NCI-H1436 treated with DMSO at 0.1 percent for 48 hours (cell line): Measurements from ENCODE around the gene AMZ2.
A peak's percentile ranks its signal among the peaks of the same experiment; 100 is the strongest.
"Not testable (repeated sequence)": the region's sequence is repeated elsewhere in the genome, so short reads cannot be mapped to it uniquely, and the experiment has no call there.

Source experiments
- DNase-seq: peaks from one replicate; lab custom pipeline; 2025; lab: John Stamatoyannopoulos, UW

The AMZ2 gene, protein sequence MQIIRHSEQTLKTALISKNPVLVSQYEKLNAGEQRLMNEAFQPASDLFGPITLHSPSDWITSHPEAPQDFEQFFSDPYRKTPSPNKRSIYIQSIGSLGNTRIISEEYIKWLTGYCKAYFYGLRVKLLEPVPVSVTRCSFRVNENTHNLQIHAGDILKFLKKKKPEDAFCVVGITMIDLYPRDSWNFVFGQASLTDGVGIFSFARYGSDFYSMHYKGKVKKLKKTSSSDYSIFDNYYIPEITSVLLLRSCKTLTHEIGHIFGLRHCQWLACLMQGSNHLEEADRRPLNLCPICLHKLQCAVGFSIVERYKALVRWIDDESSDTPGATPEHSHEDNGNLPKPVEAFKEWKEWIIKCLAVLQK

GRCh38 chr17:68247445-68248198 lies at the start of gene AMZ2:
AMZ2 (plus strand) TSS chr17:68248043; CDS start chr17:68250188, 2,145 bp downstream.
- DNase-seq = peak; percentile 38

- DNase-seq = no peak
These were observed 48.7 kb upstream of the AMZ2 start for GRCh38 chr17:68198931-68199836.

- no peak for DNase-seq
These were observed 47.8 kb upstream of the AMZ2 start for GRCh38 chr17:68199837-68200688.

- DNase-seq = no peak
These were observed 47.0 kb upstream of the AMZ2 start for GRCh38 chr17:68200689-68201417.

- DNase-seq = not testable (repeated sequence)
These were observed 46.4 kb upstream of the AMZ2 start for GRCh38 chr17:68201418-68201771.

- not testable (repeated sequence) for DNase-seq
These were observed 45.5 kb upstream of the AMZ2 start for GRCh38 chr17:68202321-68202720.

DNA sequence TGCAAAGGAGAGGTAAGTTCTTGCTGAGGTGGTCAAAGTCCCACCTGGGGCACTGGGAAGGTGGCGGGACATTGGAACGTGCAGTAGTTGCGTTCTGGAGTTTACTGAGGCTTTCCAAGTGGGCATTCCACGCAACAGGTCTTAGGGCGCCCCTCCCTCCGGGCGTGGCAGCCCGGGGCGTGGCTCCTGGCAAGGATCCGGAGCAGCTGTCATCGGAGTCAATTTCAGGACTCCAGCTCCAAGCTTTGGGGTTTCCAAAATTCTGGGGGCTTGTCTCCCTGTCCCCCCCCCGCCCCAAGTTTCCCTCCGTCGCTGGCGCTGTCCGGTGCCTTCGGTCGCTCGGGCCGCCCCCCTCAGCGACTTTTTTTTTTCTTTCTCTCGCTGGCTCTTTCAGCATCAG lies 43.1 kb upstream of the AMZ2 start:
- DNase-seq = no peak

- DNase-seq = peak; percentile 54
These were observed 42.5 kb upstream of the AMZ2 start for GRCh38 chr17:68205251-68205807.

DNA sequence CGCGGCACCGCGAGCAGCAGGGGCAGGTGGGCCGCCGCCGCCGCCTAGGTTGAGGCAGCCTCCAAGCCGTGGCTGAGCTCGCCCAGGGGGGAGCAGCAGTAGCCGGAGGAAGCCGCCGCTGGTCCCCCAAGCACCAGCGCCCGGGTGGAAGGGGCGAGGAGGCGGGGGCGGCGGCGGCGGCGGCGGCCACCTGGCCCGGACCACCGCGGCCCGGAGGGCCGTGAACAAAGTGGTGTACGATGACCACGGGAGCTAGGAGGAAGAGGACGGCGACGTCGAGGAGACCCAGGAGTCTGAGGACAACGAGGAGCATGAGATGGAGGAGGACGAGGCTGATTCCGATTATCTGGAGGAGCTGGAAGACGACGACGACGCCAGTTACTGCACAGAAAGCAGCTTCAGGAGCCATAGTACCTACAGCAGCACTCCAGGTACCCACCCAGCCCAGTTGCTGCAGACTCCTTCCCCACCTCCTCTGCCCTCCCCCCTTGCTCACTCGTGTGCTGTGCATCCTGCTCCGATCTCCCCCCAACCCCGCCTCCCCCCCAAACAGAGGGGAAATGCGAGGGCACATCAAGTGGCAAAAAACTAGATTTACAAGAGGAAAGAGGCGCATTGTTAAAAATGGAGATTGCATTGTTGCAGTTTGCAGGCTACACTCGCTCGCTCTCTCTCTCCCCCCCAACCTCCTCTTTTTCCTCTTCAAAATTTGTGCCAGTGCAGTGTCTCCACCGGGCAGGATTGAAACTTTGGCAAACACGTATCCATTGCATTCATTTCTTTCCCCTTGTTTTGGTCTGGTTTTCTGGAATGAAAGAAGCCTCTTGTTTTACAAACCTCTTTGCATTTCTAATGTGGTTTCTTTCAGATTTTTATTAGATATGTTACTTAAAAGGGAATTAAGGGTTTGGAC lies 41.8 kb upstream of the AMZ2 start:
- DNase-seq = no peak

DNA sequence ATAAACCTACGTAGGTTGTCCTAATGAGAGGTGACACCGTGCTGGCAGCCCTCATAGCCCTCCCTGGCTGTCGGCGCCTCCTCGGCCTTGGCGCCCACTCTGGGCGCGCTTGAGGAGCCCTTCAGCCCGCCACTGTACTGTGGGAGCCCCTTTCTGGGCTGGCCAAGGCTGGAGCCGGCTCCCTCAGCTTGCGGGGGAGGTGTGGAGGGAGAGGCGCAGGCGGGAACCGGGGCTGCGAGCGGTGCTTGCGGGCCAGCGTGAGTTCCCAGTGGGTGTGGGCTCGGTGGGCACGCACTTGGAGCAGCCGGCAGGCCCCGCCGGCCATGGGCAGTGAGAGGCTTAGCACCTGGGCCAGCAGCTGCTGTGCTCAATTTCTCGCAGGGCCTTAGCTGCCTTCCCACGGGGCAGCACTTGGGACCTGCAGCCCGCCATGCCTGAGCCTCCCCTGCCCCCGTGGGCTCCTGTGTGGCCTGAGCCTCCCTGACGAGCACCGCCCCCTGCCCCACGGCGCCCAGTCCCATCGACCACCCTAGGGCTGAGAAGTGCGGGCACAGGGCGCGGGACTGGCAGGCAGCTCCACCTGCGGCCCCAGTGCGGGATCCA lies 40.1 kb upstream of the AMZ2 start:
- DNase-seq = no peak

DNA sequence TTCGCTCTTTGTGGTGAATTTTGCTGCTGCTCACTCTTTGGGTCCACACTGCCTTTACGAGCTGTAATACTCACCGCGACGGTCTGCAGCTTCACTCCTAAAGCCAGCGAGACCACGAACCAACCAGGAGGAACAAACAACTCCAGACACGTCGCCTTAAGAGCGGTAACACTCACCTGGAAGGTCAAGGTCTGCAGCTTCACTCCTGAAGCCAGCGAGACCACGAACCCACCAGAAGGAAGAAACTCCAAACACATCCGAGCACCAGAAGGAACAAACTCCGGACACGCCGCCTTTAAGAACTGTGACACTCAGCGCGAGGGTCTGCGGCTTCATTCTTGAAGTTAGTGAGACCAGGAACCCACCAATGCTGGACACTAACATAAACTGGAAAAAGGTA lies 39.2 kb upstream of the AMZ2 start:
- DNase-seq = not testable (repeated sequence)

GRCh38 chr17:68209191-68209900 lies 38.5 kb upstream of the AMZ2 start:
- DNase-seq = not testable (repeated sequence)

DNA sequence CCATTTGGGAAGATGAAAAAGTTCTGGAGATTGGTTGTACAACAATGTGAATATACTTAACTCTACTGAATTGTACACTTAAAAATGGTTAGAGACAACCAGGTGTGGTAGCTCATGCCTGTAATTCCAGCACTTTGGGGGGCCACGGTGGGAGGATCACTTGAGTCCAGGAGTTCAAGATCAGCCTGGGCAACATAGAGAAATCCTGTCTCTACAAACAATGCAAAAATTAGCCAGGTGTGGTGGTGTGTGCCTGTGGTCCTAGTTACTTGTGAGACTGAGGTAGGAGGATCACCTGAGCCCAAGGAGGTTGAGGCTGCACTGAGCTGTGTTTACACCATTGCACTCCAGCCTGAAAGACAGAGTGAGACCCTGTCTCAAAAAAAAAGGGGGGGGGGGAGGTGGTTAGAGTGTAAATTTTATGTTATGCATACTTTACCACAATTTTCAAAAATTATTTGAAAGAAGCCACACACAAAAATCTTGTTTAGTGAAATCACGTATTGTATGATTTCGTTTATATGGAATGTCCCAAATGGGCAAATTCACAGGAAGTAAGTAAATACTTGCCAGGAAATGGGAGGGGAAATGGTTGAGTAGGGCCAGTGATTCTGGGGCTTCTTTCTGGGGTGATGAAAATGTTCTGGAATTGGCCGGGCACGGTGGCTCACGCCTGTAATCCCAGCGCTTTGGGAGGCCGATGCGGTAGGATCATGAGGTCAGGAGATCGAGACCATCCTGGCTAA lies 37.1 kb upstream of the AMZ2 start:
- no peak for DNase-seq

DNA sequence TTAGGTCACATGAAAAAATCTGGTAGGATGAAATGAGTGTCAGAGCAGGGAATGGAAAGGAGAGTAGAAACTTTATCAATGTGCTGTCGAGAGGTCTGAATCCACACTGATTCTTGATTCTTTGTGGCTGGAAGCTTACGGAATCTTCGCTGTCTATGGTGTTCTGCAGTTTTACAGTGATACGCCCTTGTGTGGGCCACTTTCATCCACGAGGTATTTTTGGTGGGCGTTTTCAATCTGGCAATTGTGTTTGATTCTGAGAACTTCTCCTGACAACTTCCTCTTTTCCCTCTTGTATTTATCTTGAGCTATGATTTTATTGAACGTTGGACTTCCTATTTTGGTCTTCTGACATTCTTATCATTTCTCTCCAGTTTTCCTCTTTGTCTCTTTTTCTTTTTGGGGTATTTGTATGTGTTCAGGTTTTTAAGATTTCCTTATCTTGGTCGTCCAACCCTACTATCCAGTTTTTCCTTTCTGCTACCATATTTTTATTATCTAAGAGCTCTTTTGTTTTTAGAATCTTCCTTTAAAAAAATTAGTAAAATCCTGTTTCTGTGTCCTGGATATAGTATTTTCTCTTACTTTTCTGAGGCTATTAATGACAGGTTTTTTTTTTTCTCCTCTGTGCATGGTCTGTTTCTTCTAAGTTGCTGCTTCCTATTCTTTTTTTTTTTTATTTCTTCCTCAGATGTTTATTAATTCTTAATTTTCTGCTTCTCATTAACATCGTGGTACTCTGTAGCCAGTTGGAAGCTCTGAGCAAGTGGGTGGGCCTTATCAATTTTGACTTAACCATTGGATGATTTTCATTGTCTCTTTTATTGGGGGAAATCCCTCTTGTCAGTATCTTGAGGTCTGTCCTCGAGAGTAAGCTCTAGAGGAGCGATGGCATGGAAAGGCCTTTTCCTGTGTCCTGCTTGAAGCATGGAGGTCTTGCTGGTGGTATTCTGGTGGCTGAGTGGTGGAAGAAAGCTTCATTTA lies 34.1 kb upstream of the AMZ2 start:
- not testable (repeated sequence) for DNase-seq

- DNase-seq = not testable (repeated sequence)
These were observed 32.4 kb upstream of the AMZ2 start for GRCh38 chr17:68215453-68215852.

GRCh38 chr17:68219429-68219828 lies 28.4 kb upstream of the AMZ2 start:
- not testable (repeated sequence) for DNase-seq
